HL-60/S4 treated with phorbol 12-myristate 13-acetate at 8.2 ng/mL for 4 days and 3 days (cell line): Measurements from ENCODE around the gene ARGLU1.

ENCODE experiments used
- in situ Hi-C: fragments of 300-500 bp; cut with MboI; formaldehyde crosslinking; loops from 2 replicates; pipeline ENCODE4 v1.15.0; 2022; ENCODE audit warnings: low sequenced_read_pairs

The ARGLU1 gene

GRCh38 chr13:106550570-106551135 lies 17.3 kb downstream of the ARGLU1 start:
- in situ Hi-C loops = no loop called here

GRCh38 chr13:106548064-106548696 lies 19.8 kb downstream of the ARGLU1 start:
- in situ Hi-C loops = loop anchor here (25.0 kb wide), 1 partner anchor 461 kb away; no protein-coding TSS in a partner anchor

GRCh38 chr13:106541826-106542225 lies 26.1 kb downstream of the ARGLU1 start:
- in situ Hi-C loops = loop anchor here (25.0 kb wide), 1 partner anchor 455 kb away; no protein-coding TSS in a partner anchor

GRCh38 chr13:106540613-106541012 lies 27.3 kb downstream of the ARGLU1 start:
- in situ Hi-C loops = loop anchor here (25.0 kb wide), 1 partner anchor 453 kb away; no protein-coding TSS in a partner anchor

- in situ Hi-C loops = loop anchor here (25.0 kb wide), 1 partner anchor 450 kb away; no protein-coding TSS in a partner anchor
Observed at GRCh38 chr13:106537521-106537920, 30.4 kb downstream of the ARGLU1 start.

- in situ Hi-C loops = loop anchor here (25.0 kb wide), 1 partner anchor 449 kb away; no protein-coding TSS in a partner anchor
Observed at GRCh38 chr13:106536244-106537034, 31.5 kb downstream of the ARGLU1 start.

GRCh38 chr13:106535552-106536243 lies 32.2 kb downstream of the ARGLU1 start, which contains the start of gene EFNB2:
Gene EFNB2, minus strand, starts transcription at chr13:106535662. Its CDS starts 698 bp downstream, at chr13:106534964.
- in situ Hi-C loops = loop anchor here (25.0 kb wide), 1 partner anchor 448 kb away; no protein-coding TSS in a partner anchor

- in situ Hi-C loops = loop anchor here (25.0 kb wide), 1 partner anchor 448 kb away; no protein-coding TSS in a partner anchor
Observed at GRCh38 chr13:106534639-106535551, 33.0 kb downstream of the ARGLU1 start.

GRCh38 chr13:106533943-106534638 lies 33.8 kb downstream of the ARGLU1 start:
- in situ Hi-C loops = loop anchor here (25.0 kb wide), 1 partner anchor 447 kb away; no protein-coding TSS in a partner anchor

- in situ Hi-C loops = loop anchor here (25.0 kb wide), 1 partner anchor 446 kb away; no protein-coding TSS in a partner anchor
Observed at GRCh38 chr13:106533101-106533942, 34.6 kb downstream of the ARGLU1 start.

- in situ Hi-C loops = loop anchor here (25.0 kb wide), 1 partner anchor 445 kb away; no protein-coding TSS in a partner anchor
Observed at GRCh38 chr13:106532111-106532929, 35.6 kb downstream of the ARGLU1 start.

GRCh38 chr13:106530980-106531481 lies 36.9 kb downstream of the ARGLU1 start:
- in situ Hi-C loops = loop anchor here (25.0 kb wide), 1 partner anchor 444 kb away; no protein-coding TSS in a partner anchor

GRCh38 chr13:106530171-106530851 lies 37.6 kb downstream of the ARGLU1 start:
- in situ Hi-C loops = loop anchor here (25.0 kb wide), 1 partner anchor 443 kb away; no protein-coding TSS in a partner anchor

- in situ Hi-C loops = loop anchor here (25.0 kb wide), 1 partner anchor 442 kb away; no protein-coding TSS in a partner anchor
Observed at GRCh38 chr13:106529415-106530170, 38.3 kb downstream of the ARGLU1 start.

GRCh38 chr13:106528718-106529414 lies 39.1 kb downstream of the ARGLU1 start:
- in situ Hi-C loops = loop anchor here (25.0 kb wide), 1 partner anchor 442 kb away; no protein-coding TSS in a partner anchor
